ENCODE data around the gene CDC6. TPM values are rescaled to one million over a fixed set of nuclear protein-coding genes. Genes with fewer than 3 reads are reported as not detected.

Gene CDC6
- total RNA-seq, 1 donor from 2014 or later: 65.3 TPM

DNA sequence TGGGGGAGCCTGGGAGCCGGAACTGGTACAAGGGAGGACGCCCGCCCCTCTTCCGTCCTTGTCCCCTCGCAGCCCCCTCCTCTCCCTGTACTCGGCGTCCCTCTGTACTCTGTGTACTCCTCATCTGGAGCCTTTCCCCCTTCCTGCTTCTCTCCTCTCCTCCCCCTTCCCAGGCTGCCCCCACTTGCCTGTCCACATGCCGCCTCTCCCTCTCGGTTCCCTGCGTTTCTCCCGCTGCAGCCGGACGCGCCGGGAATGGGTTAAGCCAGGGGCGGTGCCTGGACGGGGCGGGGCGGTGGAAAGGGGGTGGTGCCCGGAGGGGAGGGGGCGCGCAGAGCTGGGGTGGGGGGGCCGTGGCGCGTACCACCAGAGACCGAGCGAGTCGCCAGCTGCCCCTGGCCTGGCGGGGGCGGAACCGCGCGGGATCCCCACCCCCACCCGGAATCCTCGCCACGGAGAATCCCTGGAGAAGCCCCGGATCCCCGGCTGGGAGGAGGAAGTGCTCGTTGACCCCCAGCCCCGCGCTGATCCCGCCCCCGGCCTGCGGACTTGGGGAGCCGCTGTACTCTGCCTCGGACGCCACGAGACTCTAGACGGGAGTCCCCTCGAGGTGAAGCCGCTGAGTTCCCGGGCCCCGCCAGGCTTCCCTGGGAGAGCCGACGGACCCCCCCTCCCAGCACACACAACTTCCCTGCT, 54.3 kb downstream of the CDC6 start:
- no peaks in the 10 kb centered on the region for H3K9me3 ChIP-seq (ENCODE audit: low read depth)
- H2AFZ ChIP-seq (replicated peaks): no peak overlapping the region
- TF ChIP-seq, protein P1, sequence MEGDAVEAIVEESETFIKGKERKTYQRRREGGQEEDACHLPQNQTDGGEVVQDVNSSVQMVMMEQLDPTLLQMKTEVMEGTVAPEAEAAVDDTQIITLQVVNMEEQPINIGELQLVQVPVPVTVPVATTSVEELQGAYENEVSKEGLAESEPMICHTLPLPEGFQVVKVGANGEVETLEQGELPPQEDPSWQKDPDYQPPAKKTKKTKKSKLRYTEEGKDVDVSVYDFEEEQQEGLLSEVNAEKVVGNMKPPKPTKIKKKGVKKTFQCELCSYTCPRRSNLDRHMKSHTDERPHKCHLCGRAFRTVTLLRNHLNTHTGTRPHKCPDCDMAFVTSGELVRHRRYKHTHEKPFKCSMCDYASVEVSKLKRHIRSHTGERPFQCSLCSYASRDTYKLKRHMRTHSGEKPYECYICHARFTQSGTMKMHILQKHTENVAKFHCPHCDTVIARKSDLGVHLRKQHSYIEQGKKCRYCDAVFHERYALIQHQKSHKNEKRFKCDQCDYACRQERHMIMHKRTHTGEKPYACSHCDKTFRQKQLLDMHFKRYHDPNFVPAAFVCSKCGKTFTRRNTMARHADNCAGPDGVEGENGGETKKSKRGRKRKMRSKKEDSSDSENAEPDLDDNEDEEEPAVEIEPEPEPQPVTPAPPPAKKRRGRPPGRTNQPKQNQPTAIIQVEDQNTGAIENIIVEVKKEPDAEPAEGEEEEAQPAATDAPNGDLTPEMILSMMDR (IDR thresholded peaks at IDR 0.05): no peak
- no peak for TF ChIP-seq EZH2 (IDR thresholded peaks at IDR 0.05)
- no peak for TF ChIP-seq EZH2phosphoT487 (IDR thresholded peaks at IDR 0.05)
- H3K4me3 ChIP-seq: peak overlapping the region; percentile 64
- Mint-ChIP-seq H3K9me3 (no peaks in the 10 kb centered on the region), H3K27ac (no peak overlapping the region), H3K4me3 (peak overlapping the region; percentile 85), H3K4me1 (peaks cover 46% of the 10 kb centered on the region), H3K36me3 (no peaks in the 10 kb centered on the region), H3K27me3 (ENCODE audit: insufficient read depth, low read depth) (peaks cover 9% of the 10 kb centered on the region)
- no peak overlapping the region for H3K27ac ChIP-seq
- peak; percentile 84 for DNase-seq (ENCODE audit: low spot score)
- no peaks in the 10 kb centered on the region for H3K36me3 ChIP-seq
- H3K4me1 ChIP-seq: peaks cover 58% of the 10 kb centered on the region
- H4K20me1 ChIP-seq (ENCODE audit: low read depth): peaks cover 90% of the 10 kb centered on the region
- no peaks in the 10 kb centered on the region for H3K79me2 ChIP-seq (ENCODE audit: low read depth)
- no peak overlapping the region for H3K9ac ChIP-seq
- peak overlapping the region; percentile 98 for H3K4me2 ChIP-seq
- H3F3A ChIP-seq (ENCODE audit: low read depth): peaks cover 42% of the 10 kb centered on the region
- peaks cover 91% of the 10 kb centered on the region for H3K27me3 ChIP-seq

DNA sequence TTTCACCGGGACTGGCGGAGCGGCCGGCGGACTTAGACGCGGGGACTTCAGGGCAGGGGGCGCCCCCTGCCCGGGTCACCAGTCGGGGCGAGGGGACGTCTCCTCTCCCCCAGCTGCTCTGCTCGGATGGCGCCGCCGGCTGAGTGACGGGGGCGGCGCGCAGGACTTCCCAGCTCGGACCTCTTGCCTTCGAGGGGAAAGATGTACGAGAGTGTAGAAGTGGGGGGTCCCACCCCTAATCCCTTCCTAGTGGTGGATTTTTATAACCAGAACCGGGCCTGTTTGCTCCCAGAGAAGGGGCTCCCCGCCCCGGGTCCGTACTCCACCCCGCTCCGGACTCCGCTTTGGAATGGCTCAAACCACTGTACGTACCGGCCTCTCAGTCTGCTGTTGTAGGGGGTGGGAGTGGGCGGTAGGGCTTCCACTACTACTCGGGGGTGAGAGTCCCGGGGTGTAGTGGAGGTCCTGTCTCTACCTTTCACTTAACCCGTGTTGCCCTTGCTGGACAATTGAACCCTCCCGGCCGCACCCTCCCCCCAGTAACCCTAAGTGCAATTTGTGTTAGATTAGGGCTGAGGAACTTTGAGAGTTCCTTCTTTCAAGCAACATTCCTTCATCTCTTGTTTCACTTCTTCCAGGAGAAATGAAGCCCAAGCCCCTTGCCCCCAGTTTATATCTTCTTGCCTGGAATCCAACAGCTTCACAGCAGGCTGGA, 55.0 kb downstream of the CDC6 start:
- H3K36me3 ChIP-seq: no peaks in the 10 kb centered on the region
- no peaks in the 10 kb centered on the region for H3K9me3 ChIP-seq (ENCODE audit: low read depth)
- no peak overlapping the region for H3K27ac ChIP-seq
- H3K9ac ChIP-seq: no peak overlapping the region
- H3K36me3 Mint-ChIP-seq: no peaks in the 10 kb centered on the region
- peaks cover 58% of the 10 kb centered on the region for H3K4me1 ChIP-seq
- no peaks in the 10 kb centered on the region for H3K9me3 Mint-ChIP-seq
- H3K4me3 ChIP-seq: peak overlapping the region; percentile 64
- H3K27ac Mint-ChIP-seq: peak overlapping the region; percentile 60
- no peaks in the 10 kb centered on the region for H3K79me2 ChIP-seq (ENCODE audit: low read depth)
- peaks cover 42% of the 10 kb centered on the region for H3F3A ChIP-seq (ENCODE audit: low read depth)
- H3K4me1 Mint-ChIP-seq: peaks cover 53% of the 10 kb centered on the region
- DNase-seq (ENCODE audit: low spot score): no peak
- peak overlapping the region; percentile 98 for H3K4me2 ChIP-seq
- peaks cover 89% of the 10 kb centered on the region for H4K20me1 ChIP-seq (ENCODE audit: low read depth)
- TF ChIP-seq, protein P1 (IDR thresholded peaks at IDR 0.05): peak; percentile 23
- peak; percentile 45 for TF ChIP-seq EZH2phosphoT487 (IDR thresholded peaks at IDR 0.05)
- peak; percentile 67 for TF ChIP-seq EZH2 (IDR thresholded peaks at IDR 0.05)
- peaks cover 9% of the 10 kb centered on the region for H3K27me3 Mint-ChIP-seq (ENCODE audit: insufficient read depth, low read depth)
- H3K27me3 ChIP-seq: peaks cover 86% of the 10 kb centered on the region
- H3K4me3 Mint-ChIP-seq: peak overlapping the region; percentile 85
- H2AFZ ChIP-seq (replicated peaks): no peak overlapping the region

DNA sequence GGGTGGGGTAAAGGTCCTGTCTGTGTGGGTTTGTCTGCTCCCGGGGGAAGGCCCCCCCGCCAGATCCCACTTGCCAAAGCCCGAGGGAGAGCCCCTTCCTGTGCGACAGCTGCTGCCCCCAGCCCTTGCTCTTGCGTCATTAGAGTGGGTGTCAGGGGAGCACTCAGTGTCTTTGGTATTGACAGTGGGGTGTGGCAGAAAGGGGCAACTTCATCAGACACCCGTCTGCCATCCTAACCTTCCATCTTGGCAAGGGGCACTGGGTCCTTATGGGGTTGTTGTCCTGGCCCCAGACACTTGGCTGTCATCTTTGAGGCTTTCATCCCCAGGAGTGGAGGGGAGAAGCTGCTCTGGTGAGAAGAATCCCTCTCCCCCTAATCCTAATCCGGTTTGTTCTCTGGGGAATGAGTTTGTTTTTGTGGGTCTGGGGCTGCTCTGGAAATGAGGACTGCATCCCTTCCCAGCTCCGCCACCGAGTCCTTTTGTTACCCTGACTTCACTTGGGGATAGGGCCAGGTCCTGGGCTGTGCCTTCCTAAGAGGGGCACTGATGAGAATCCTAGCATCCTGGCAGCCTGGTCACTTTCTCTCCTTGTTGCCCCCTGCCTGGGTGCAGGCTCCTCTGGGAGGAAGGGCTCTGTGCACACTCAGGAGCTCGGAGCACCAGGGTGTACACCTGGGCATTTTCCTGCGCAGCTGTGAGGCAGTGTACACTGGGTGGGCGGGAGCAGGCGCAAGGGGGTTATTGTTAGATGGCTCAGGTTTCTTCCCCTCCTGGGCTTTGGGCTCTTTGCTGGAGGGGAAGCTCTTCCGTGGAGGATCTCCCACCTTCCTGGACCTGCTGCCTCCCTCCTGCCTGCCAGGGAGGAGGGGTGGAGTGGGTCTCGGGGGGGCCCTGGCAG, 55.8 kb downstream of the CDC6 start:
- peak overlapping the region; percentile 85 for H3K4me3 Mint-ChIP-seq
- no peaks in the 10 kb centered on the region for H3K36me3 Mint-ChIP-seq
- Histone ChIP-seq H3K27me3 (peaks cover 78% of the 10 kb centered on the region), H4K20me1 (ENCODE audit: low read depth) (peaks cover 90% of the 10 kb centered on the region), H3K36me3 (no peaks in the 10 kb centered on the region), H3F3A (ENCODE audit: low read depth) (peaks cover 42% of the 10 kb centered on the region), H3K4me3 (peak overlapping the region; percentile 64), H3K9me3 (ENCODE audit: low read depth) (no peaks in the 10 kb centered on the region), H2AFZ (replicated peaks) (no peak overlapping the region), H3K27ac (no peak overlapping the region), H3K9ac (no peak overlapping the region), H3K4me2 (peak overlapping the region; percentile 98), H3K4me1 (peaks cover 66% of the 10 kb centered on the region), H3K79me2 (ENCODE audit: low read depth) (no peaks in the 10 kb centered on the region)
- H3K4me1 Mint-ChIP-seq: peaks cover 60% of the 10 kb centered on the region
- H3K27me3 Mint-ChIP-seq (ENCODE audit: insufficient read depth, low read depth): peaks cover 9% of the 10 kb centered on the region
- TF ChIP-seq EZH2phosphoT487 (IDR thresholded peaks at IDR 0.05): no peak
- TF ChIP-seq, protein P1 (IDR thresholded peaks at IDR 0.05): no peak
- TF ChIP-seq EZH2 (IDR thresholded peaks at IDR 0.05): no peak
- H3K9me3 Mint-ChIP-seq: no peaks in the 10 kb centered on the region
- peak; percentile 60 for DNase-seq (ENCODE audit: low spot score)
- peak overlapping the region; percentile 60 for H3K27ac Mint-ChIP-seq
